MG63 (cell line): ENCODE results near the gene WIF1. TPM values are rescaled to one million over a fixed set of nuclear protein-coding genes. Genes with fewer than 3 reads are reported as not detected.

Experiments used
- DNase-seq: peaks from one replicate; pipeline ENCODE4 v3.0.0-alpha.2; 2020
- H3K27me3 ChIP-seq: fragments of 250-450 bp; sonication (Bioruptor Pico); 2 replicates; pipeline ENCODE4 v1.5.1; 2020; ENCODE audit warnings: mild to moderate bottlenecking, moderate library complexity
- H3K36me3 ChIP-seq: fragments of 250-450 bp; sonication (Bioruptor Pico); 2 replicates; pipeline ENCODE4 v1.5.1; 2020; ENCODE audit warnings: mild to moderate bottlenecking, moderate library complexity
- H3K4me3 ChIP-seq: fragments of 250-450 bp; sonication (Bioruptor Pico); 2 replicates; pipeline ENCODE4 v1.5.1; 2020; ENCODE audit warnings: mild to moderate bottlenecking, moderate library complexity
- H3K9me3 ChIP-seq: fragments of 250-450 bp; sonication (Bioruptor Pico); 2 replicates; pipeline ENCODE4 v1.5.1; 2020; ENCODE audit warnings: mild to moderate bottlenecking, moderate library complexity
- total RNA-seq: library from RNA; depleted of rRNA; stranded (reverse); fragments of >200 nt; shearing (Covaris generic); gene quantifications from 2 replicates; pipeline ENCODE4 v1.2.3, GENCODE V29; 2014; ENCODE audit warnings: low replicate concordance

WIF1 gene
- total RNA-seq, 1 experiment from 2014 or later: 0.23 TPM

- no peaks in the 10 kb centered on the region for H3K9me3 ChIP-seq
- no peak overlapping the region for H3K4me3 ChIP-seq
- DNase-seq: no peak
- no peaks in the 10 kb centered on the region for H3K36me3 ChIP-seq
- H3K27me3 ChIP-seq: no peaks in the 10 kb centered on the region; the same call in 1 of the 2 replicates
These were observed 37.5 kb downstream of the WIF1 start for GRCh38 chr12:65083581-65083980.

GRCh38 chr12:65082406-65082805 lies 38.7 kb downstream of the WIF1 start:
- no peaks in the 10 kb centered on the region for H3K9me3 ChIP-seq
- no peak for DNase-seq
- H3K36me3 ChIP-seq: no peaks in the 10 kb centered on the region
- no peak overlapping the region for H3K4me3 ChIP-seq
- no peaks in the 10 kb centered on the region; the same call in 1 of the 2 replicates for H3K27me3 ChIP-seq

GRCh38 chr12:65081496-65081895 lies 39.6 kb downstream of the WIF1 start:
- DNase-seq: no peak
- Histone ChIP-seq H3K36me3 (no peaks in the 10 kb centered on the region), H3K4me3 (no peak overlapping the region), H3K27me3 (no peaks in the 10 kb centered on the region; the same call in 1 of the 2 replicates), H3K9me3 (no peaks in the 10 kb centered on the region)

- no peak overlapping the region for H3K4me3 ChIP-seq
- no peaks in the 10 kb centered on the region for H3K9me3 ChIP-seq
- no peaks in the 10 kb centered on the region for H3K27me3 ChIP-seq
- no peak for DNase-seq
- H3K36me3 ChIP-seq: no peaks in the 10 kb centered on the region
These were observed 46.2 kb downstream of the WIF1 start for GRCh38 chr12:65074932-65075331.

- Histone ChIP-seq H3K4me3 (no peak overlapping the region), H3K9me3 (no peaks in the 10 kb centered on the region), H3K36me3 (no peaks in the 10 kb centered on the region), H3K27me3 (no peaks in the 10 kb centered on the region)
- no peak for DNase-seq
These were observed 51.8 kb downstream of the WIF1 start for GRCh38 chr12:65069336-65069735.

- Histone ChIP-seq H3K4me3 (no peak overlapping the region), H3K27me3 (no peaks in the 10 kb centered on the region), H3K9me3 (no peaks in the 10 kb centered on the region), H3K36me3 (no peaks in the 10 kb centered on the region)
- DNase-seq: no peak
These were observed 53.7 kb downstream of the WIF1 start for GRCh38 chr12:65067383-65067782.

GRCh38 chr12:65055859-65056258 lies 65.2 kb downstream of the WIF1 start:
- Histone ChIP-seq H3K4me3 (no peak overlapping the region), H3K9me3 (no peaks in the 10 kb centered on the region), H3K27me3 (no peaks in the 10 kb centered on the region), H3K36me3 (no peaks in the 10 kb centered on the region)
- DNase-seq: no peak

- Histone ChIP-seq H3K9me3 (no peaks in the 10 kb centered on the region), H3K36me3 (no peaks in the 10 kb centered on the region), H3K4me3 (no peak overlapping the region), H3K27me3 (no peaks in the 10 kb centered on the region)
- no peak for DNase-seq
These were observed 69.9 kb downstream of the WIF1 start for GRCh38 chr12:65051218-65051617.

- no peak for DNase-seq
- H3K4me3 ChIP-seq: no peak overlapping the region
- H3K36me3 ChIP-seq: no peaks in the 10 kb centered on the region
- no peaks in the 10 kb centered on the region for H3K9me3 ChIP-seq
- no peaks in the 10 kb centered on the region for H3K27me3 ChIP-seq
These were observed 75.8 kb downstream of the WIF1 start for GRCh38 chr12:65045269-65045668.

GRCh38 chr12:65039301-65039700 lies 81.8 kb downstream of the WIF1 start:
- Histone ChIP-seq H3K36me3 (no peaks in the 10 kb centered on the region), H3K27me3 (no peaks in the 10 kb centered on the region), H3K4me3 (no peak overlapping the region), H3K9me3 (no peaks in the 10 kb centered on the region)
- no peak for DNase-seq

- no peak overlapping the region for H3K4me3 ChIP-seq
- H3K9me3 ChIP-seq: no peaks in the 10 kb centered on the region; the same call in 1 of the 2 replicates
- no peak for DNase-seq
- H3K36me3 ChIP-seq: no peaks in the 10 kb centered on the region
- peaks cover 4% of the 10 kb centered on the region; the same call in 1 of the 2 replicates for H3K27me3 ChIP-seq
These were observed 96.0 kb downstream of the WIF1 start for GRCh38 chr12:65025136-65025535.

GRCh38 chr12:65023485-65023884 lies 97.6 kb downstream of the WIF1 start:
- no peak for DNase-seq
- H3K4me3 ChIP-seq: no peak overlapping the region
- 0 out of 2 replicates have a peak, but pooled peaks cover 2% of the 10 kb centered on the region for H3K27me3 ChIP-seq
- no peaks in the 10 kb centered on the region; the same call in 1 of the 2 replicates for H3K9me3 ChIP-seq
- H3K36me3 ChIP-seq: no peaks in the 10 kb centered on the region

GRCh38 chr12:65022960-65023359 lies 98.1 kb downstream of the WIF1 start:
- DNase-seq: no peak
- H3K27me3 ChIP-seq: 0 out of 2 replicates have a peak, but pooled peaks cover 2% of the 10 kb centered on the region
- no peaks in the 10 kb centered on the region; the same call in 1 of the 2 replicates for H3K9me3 ChIP-seq
- no peaks in the 10 kb centered on the region for H3K36me3 ChIP-seq
- no peak overlapping the region for H3K4me3 ChIP-seq

- no peaks in the 10 kb centered on the region; the same call in 1 of the 2 replicates for H3K9me3 ChIP-seq
- no peak overlapping the region for H3K4me3 ChIP-seq
- H3K27me3 ChIP-seq: 0 out of 2 replicates have a peak, but pooled peaks cover 2% of the 10 kb centered on the region
- DNase-seq: no peak
- no peaks in the 10 kb centered on the region for H3K36me3 ChIP-seq
These were observed 98.7 kb downstream of the WIF1 start for GRCh38 chr12:65022421-65022820.

- Histone ChIP-seq H3K27me3 (0 out of 2 replicates have a peak, but pooled peaks cover 2% of the 10 kb centered on the region), H3K36me3 (no peaks in the 10 kb centered on the region), H3K4me3 (no peak overlapping the region), H3K9me3 (no peaks in the 10 kb centered on the region)
- no peak for DNase-seq
These were observed 101.3 kb downstream of the WIF1 start for GRCh38 chr12:65019696-65020234.

GRCh38 chr12:65016881-65017650 lies 104.0 kb downstream of the WIF1 start:
- Histone ChIP-seq H3K27me3 (no peaks in the 10 kb centered on the region), H3K9me3 (no peaks in the 10 kb centered on the region), H3K36me3 (no peaks in the 10 kb centered on the region), H3K4me3 (no peak overlapping the region)
- no peak for DNase-seq

GRCh38 chr12:65015850-65016249 lies 105.3 kb downstream of the WIF1 start:
- no peaks in the 10 kb centered on the region for H3K9me3 ChIP-seq
- H3K27me3 ChIP-seq: no peaks in the 10 kb centered on the region
- no peaks in the 10 kb centered on the region for H3K36me3 ChIP-seq
- no peak for DNase-seq
- H3K4me3 ChIP-seq: no peak overlapping the region
